GM19397 (cell line): Measurements from ENCODE around the gene NCOA1.
"Not testable (repeated sequence)": the region's sequence is repeated elsewhere in the genome, so short reads cannot be mapped to it uniquely, and the experiment has no call there.

Experiments used
- ATAC-seq: cut with Tn5 transposase; IDR thresholded peaks from one replicate; pipeline ENCODE4 v1.9.1; 2021; ENCODE audit warnings: mild to moderate bottlenecking, moderate library complexity; ENCODE audit not compliant: unreplicated experiment

The NCOA1 gene

DNA sequence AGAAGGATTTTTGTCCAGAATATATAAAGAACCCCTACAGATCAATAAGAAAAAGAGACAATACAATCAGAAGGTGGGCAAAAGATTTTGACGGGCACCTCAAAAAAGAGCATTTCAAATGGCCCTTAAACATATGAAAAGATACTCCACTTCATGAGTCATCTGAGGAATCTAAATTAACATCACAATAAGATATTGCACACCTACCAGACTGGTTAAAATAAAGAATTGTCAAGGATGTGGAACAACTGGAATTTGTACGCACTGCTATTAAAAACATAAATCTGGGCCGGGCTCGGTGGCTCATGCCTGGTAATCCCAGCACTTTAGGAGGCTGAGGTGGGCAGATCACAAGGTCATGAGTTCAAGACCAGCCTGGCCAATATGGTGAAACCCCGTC lies 17.0 kb upstream of the NCOA1 start:
- ATAC-seq, result no peak

DNA sequence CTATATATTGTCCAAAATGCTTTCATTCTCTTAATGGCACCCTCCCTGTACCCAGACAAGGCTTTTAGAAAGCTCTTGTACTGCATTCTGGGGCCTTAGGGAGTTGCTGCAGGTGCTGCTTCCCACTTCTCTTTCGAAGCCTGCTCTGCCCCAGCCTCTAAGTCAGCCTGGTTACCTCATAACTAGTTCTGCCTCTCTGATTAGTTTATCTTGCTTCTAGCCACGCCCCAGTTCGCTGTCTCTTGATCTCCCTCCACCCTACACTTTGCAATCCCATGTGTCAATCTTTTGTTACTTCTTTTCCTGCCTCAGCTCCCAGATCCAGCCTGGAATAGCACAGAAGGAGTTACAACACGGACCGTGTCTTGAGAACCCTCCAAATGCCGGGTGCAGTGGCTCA lies 13.8 kb upstream of the NCOA1 start:
- no peak for ATAC-seq

DNA sequence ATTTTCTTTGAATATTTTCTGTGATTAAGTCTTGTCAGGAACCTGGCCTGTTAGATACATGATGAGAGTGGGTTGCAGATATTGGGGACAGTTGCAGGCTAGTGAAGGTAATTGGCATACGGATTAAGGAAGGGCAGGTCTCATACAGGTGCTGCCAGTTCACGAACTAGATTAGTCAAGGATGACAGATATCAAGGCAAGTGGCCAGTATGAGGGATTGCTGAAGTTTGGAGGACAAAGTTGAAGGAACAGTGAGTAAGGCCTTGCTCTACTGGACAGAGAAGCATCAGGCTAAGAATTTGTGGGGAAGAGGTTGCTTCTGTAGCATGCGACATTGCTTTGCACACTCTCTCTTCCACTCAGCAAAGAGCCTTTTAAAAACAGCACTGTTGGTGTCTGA lies 12.8 kb upstream of the NCOA1 start:
- no peak for ATAC-seq

DNA sequence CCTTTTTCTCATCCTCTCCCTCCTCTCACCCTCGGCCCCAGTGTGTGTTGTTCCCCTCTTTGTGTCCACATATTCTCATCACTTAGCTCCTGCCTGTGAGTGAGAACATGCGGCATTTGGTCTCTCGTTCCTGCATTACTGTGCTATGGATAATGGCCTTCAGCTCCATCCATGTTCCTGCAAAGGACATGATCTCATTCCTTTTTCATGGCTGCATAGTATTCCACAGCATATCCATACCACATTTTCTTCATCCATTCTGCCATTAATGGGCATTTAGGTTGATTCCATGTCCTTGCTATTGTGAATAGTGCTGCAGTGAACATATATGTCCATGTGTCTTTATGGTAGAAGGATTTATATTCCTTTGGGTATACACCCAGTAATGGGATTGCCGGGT lies 10.8 kb upstream of the NCOA1 start:
- no peak for ATAC-seq

DNA sequence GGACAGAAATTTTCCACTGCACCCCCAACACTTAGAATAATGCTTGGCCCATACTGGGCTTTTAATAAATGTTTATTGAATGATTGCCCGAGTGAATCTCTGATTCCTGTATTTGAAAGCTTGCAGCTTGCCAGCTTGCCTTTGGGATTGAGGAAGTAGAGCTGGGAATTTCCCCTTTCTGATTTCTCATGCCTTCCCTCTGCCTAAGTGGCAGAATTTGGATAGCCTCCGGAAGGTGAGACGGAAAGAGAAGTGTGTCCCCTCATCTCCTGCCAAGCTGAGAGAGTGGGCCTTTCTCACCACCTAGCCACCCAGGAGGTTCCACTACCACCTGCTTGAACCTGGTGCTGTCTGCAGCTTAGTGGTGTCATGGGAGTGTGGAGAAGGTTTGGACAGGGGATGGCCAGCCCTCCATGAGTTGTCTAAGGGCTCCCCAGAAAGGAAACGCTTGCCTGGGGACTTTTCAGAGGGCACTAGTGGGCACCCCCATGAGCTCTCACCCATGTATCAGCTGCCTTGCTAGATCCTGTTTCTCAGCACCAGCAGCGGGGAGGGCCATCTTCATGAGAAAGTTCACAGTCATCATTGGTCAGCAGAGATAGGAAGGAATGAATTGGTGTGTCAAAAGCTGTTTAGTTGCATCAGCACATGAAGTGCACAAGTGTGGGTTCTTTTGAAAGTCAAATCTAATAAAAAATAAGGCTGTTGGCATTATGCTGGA lies 8.6 kb upstream of the NCOA1 start:
- ATAC-seq, result no peak

DNA sequence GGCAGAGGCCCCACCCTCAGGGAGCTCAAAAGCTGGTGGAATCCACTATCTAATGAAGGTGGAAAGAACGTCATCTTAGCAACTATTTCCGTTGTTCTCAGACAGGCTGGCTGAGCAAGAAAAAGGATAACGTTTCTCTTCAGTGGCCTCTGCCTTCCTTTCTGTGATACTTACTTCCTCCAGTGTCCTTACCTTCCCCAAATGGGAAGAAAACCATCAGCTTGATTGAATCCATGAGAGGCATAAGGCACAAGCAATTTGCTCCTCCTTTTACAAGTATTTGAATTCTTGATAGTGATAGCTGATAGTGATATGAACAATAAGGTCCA lies 8.1 kb upstream of the NCOA1 start:
- ATAC-seq, result no peak

DNA sequence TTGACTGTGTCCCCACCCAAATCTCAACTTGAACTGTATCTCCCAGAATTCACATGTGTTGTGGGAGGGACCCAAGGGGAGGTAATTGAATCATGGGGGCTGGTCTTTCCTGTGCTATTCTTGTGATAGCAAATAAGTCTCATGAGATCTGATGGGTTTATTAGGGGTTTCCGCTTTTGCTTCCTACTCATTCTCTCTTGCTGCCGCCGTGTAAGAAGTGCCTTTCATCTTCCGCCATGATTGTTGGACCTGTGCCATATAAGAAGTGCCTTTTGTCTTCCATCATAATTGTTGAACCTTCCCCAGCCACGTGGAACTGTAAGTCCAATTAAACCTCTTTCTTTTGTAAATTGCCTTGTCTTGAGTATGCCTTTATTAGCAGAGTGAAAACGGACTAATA lies 6.4 kb upstream of the NCOA1 start:
- not testable (repeated sequence) for ATAC-seq

DNA sequence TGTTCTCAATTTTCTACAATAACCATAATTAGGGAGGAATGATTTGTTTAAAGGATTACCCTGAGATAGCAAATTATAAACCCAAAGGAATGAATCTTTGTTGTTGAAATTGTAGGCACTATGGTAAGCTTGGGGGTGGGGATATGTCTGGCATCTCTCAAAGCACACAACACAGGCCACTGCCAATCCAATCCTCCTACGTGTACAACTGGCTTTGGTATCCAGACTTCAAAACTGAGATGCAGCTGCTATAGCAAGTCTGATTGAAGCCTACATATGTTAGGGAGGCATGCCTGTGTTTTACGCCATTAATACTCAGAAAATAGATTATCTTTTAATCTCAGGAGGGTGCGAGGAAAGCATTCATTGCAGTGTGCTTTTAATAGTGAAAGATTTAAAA lies 5.9 kb upstream of the NCOA1 start:
- ATAC-seq, result no peak

DNA sequence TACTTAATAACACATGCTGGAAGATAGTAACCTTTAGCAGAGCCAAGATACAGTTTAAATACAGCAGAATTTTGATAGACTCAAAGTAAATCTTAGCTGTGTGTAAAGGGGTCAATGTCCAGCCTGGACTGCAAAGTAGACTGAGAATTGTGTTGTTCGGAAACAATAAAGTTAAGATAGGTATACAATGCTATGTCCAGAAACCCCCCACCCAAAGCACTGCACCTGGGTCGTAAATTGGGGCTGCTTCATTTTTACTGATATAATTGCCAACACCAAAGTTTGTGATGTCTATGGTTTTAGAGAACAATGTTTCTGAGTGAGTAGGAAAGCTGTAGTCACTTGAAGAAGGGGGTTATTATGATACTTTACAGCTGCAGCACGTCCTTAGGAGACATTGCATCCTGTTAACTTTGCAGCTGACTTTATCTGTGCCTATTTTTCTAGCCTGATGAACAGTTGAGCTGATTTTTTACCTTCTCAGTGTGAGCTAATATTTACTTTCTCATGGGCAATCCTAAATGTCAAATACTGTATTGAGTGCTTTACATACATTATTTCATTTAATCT lies 4.3 kb upstream of the NCOA1 start:
- ATAC-seq, result no peak

DNA sequence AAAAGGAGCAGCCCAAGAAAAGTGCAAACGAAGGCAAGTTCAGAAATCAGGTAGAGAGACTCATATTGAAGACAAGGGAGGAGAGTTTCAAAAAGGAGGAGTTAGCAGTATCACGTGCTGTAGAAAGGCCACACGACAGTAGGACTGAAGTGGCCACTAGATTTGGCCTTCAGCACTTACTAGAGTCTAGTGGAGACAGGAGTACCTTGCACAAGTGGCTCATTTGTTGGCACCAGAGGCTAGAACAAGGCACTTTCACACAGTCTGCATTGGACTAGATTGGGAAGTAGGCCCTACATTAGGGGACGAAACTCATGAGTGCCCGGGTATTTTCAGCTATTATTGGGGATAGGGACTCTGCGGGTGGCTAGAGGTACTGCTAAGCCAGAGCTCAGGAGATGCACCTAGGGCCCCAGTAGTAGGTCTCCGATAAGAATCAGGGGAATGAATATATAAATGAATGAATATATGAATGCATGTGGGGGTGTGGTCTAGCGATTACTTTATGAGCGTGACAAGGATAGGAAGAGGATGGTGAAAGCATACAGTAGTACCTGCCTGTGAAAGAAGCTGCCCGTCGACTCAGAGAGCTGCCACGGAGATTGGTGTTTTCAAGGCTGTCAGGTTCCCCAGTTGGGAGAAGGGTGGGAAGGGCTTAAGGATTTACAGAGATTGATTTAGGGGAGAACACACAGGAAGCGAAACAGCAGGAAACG lies 1.4 kb upstream of the NCOA1 start:
- ATAC-seq, result no peak

DNA sequence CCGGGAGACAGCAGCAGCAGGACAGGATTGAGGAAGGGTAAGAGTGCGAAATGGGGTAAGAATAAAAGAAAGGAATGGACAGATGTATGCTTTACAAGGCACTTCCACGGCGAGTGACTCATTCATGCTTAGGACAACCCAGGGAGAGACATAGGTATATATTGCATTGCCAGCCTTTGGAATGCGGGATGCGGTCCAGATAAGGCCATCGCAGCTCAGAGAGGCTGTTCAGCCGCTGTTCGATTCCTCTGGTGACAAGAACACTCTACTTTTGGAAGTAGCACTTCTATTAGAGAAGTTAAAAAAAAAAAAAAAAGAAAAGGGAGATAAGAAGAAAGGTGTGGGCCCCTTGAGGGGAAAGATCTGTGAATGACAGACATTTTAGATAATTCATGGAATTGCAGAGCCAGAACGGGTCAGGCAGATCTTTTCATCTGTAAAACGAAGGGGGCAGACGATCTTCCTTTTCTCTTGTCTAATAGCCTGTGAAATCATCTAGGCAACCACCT lies 819 bp upstream of the NCOA1 start:
- ATAC-seq, result no peak

DNA sequence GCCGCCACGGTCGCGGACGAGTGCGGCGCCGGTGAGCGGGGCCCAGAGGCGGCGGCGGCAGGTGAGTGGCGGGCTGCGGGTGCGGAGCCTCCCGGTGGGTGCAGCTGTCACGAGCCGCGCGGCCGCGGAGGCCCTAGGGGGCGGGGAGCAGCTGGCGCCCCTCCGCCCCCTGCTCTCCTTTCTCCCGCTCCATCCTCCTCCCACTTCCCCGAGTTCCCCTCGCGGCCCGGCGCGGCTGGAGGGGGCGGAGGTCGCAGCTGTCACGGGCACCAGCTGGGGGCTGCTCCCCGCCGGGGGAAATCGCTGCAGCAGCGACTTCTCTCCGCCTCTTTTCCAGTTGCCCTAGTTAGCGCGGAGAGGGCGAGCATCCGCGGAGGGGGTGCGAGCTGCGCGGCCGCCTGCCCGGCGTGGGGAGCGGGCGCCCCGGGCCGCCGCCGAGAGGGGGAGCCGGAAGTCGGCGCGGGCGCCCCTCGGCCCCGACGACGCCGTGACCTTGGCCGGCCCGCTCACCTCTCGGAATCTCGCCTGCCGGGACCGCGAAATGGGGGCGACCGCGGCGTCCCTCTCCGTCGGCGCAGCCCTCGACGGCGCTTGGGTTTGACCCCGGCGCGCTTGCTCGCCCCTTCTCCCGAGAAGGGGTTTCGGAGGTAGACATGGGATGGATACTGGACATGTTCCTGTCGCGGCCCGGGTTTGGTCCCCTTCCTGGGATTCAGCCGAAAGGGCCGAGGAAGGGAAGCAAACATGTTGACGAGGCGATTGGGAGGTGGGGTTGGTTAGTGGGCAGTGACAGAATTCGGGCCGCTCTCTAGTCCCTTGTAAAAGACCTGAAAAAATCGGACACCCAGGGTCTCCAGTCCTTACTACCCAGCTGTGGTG lies 727 bp downstream of the NCOA1 start:
- peak; percentile 45 for ATAC-seq

DNA sequence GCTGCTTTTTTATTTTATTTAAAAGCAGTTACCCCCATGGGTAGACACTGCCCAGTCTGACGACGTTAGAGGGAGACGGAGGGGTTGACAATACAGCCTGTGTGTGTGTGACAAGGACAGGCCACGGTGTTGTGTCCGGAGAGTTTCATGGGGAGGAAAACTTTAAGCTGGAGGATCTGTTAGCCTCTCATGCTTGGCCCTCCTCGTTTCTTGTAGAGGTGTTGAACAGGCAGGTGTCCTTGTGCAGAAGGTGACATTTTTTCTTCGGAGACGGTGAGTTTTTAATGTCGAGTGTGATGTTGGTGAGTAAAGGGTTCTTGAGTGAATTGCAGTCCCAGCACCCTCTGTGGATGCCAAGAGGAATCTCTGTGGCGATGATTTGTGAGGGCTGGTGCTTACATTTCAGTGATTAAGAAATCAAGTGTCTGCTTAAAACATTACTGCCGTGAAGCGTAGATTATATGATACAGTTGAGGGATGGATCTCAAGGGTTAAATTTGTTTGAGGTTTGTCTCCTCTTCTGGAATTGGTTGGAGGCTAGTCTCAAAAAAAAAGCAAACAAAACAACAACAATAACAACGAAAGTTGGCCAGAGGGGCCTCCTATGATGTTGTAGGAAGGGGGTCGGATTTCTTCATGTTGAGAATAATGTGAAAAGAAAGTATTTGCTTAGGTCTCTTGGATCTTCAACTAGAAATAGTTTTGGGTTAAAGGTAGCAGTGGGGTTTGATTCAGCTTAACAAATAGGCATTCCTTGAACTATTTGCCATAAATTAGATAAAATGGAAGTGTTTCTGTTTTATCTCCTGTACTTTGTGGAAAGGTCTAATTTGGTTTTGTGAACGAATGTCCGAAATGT lies 1.6 kb downstream of the NCOA1 start:
- ATAC-seq, result no peak

DNA sequence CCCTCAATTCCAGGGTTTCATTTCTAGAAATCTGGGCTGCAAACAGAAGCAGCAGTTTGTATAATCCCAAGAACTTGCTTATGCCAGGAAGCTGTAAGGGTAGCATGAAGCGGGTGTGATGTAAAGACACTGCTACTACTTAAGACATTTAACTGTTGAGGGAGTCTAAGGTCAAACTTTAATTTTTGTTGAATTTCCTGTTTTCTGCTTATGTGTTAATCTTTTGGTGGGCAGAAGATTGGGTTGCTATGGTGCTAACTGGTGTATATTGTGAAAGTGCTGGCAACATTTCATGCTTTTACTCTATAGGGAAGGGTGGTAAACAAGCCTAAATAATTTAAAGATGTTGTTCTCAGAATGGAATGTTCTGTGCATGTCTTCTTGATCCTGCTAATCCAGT lies 2.7 kb downstream of the NCOA1 start:
- ATAC-seq, result no peak

DNA sequence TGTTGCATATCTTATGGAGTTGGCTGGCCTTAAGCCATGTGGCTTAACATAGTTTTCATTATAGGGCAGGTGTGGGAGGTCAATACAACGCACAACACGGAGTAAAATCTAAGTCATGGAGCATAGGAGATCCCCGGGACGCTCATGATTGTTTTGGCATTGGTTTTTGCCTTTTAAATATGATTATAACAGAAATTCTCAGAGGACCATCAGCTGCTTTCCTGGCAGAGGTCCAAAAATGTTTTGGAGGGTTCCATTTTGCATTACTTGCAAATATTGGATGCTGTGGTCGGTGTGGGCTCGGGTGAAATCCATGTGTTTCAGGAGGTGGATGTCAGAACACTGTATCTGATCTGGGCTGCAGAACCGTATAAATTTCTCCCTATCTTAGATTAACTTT lies 3.4 kb downstream of the NCOA1 start:
- ATAC-seq, result no peak

DNA sequence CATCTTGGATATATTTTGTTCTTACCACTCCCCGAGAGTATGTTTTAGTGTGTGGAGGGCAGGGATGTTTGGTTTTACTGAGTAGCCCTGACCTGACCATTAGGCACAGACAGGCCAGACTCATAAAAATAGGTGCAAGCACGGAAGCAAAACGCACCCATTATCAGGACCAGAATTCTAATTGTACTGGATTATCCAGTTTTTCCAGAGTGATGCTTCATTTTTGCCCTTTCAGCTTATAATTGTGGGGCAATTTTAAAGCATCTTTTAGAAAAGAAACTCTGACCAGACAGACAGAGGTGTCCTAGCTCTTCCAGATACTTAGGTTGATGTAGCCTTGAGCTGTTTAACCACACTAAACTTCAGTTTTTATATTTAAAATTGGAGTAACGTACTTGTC lies 4.4 kb downstream of the NCOA1 start:
- no peak for ATAC-seq

DNA sequence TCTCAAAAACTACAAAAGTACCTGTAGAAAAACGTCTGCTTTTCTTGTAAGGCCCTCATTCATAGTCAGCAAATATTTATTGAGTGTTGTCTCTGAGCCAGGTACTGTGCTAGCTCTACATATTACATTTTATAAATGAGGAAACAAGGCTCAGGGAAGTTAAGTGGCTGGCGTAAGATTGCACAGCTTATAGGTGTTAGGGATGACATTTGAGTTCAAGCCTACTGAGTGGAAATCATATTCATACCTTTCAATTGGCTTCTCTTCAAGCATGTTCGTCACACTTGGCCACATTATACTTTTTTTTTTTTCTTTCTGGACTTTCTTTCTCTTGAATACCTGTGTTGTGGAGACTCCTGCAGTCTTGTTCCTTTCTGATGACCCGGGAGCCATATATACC lies 5.9 kb downstream of the NCOA1 start:
- ATAC-seq, result no peak

DNA sequence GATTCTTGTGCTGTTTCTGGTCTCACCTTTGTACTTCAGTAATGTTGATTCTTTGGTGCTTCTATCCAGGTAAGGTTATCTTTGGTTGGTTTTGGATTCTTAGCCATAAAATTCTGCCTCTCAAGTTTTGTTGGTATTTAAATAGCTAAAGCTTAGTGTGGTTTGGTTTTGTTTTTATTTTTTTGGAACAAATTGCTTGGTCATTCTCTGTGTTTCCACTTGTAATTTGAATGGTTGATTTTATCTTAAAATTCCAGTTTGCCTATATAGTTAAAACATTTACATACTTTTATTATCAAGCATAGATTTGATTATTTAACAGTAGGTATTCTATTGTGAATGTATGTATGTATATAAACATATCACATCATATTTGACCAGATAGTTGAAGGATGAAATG lies 6.6 kb downstream of the NCOA1 start:
- no peak for ATAC-seq

DNA sequence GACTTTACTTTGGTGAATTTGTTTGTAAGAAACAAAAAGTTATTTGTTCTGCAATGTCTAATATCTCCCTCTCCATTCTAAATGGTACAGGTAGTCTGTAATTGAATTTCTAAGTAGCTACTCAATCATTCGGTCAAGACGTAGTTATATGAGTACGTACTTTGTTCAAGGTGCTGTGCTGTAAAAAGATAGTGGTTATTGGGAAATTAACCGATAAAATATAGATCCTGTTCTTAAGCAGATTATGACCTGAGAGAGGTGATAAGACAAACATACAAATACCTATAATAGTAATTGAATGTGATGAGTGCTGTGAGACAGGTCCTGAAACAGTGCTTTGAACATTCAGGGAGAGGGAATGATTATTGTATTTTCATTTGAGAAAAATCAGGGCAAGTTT lies 7.1 kb downstream of the NCOA1 start:
- no peak for ATAC-seq

DNA sequence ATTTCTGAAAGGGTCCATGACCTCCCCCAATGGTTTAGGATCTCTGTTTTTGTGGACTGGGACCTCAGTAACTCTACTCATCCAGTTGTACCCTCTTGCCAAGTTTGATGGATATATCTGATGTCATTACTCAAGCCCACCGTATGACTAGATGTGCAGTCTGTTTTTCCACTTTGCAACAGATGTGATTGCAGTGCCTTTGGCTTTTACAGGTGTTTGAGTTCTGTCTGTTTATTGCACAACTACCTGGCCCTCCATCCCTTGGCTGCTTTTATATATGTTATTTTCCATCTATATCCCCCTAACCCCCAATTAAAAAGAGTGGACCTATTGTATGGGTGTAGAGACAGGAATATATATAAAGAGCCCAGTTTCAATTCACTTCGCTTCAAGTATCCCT lies 10.8 kb downstream of the NCOA1 start:
- ATAC-seq, result no peak
